GM21717 (cell line): Measurements from ENCODE around the gene MMP24OS.
"Not testable (repeated sequence)": the region's sequence is repeated elsewhere in the genome, so short reads cannot be mapped to it uniquely, and the experiment has no call there.

ENCODE experiments used
- ATAC-seq: cut with Tn5 transposase; IDR thresholded peaks from one replicate; pipeline ENCODE4 v1.9.1; 2021; ENCODE audit warnings: mild to moderate bottlenecking, moderate library complexity; ENCODE audit not compliant: unreplicated experiment

MMP24OS gene

DNA sequence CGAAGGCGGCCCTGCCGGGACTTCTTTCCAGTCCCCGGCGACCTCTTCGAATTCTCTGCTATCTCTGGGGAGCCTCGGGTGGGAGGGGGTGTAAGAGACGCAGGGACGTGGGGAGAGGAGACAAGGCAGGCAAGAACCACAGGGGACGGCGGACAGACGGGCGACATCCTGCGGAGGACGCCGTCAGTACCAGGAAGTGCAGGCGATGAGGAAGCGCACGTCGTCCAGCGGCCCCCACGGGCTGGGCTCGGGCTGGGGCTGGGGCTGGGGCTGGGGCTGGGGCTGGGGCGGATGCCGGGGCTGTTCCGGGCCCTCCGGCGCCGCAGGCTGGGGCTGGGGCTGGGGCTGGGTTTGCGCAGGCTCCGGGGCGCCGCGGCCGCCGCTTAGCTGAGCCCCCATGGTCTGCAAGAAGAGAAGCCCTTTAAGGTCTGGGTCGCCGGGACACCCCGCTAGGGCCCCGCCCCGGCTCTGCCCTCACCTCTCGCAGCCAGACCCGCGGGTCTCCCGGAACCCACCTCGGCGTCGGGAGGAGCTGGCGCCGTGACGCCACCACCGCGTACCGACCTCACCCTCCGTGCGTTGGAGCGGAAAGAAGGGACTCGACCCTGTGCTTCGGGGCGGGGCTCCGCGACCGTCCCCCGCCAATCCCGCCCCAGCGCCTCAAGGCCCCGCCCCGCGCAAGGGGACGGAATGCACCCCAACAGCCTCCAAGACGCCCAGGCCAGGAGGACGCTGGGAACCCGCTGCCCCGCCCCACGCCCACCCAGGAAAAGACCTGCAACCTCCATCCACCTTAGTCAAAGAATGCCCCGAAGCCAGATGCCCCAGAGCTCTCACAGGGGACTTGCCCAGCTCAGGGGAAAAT lies at the start of gene MMP24OS:
Gene MMP24OS (minus strand): TSS at position 592 of the 865 bp plus-strand sequence. CDS start 193 bp downstream, at position 399.
- ATAC-seq = peak; percentile 74

DNA sequence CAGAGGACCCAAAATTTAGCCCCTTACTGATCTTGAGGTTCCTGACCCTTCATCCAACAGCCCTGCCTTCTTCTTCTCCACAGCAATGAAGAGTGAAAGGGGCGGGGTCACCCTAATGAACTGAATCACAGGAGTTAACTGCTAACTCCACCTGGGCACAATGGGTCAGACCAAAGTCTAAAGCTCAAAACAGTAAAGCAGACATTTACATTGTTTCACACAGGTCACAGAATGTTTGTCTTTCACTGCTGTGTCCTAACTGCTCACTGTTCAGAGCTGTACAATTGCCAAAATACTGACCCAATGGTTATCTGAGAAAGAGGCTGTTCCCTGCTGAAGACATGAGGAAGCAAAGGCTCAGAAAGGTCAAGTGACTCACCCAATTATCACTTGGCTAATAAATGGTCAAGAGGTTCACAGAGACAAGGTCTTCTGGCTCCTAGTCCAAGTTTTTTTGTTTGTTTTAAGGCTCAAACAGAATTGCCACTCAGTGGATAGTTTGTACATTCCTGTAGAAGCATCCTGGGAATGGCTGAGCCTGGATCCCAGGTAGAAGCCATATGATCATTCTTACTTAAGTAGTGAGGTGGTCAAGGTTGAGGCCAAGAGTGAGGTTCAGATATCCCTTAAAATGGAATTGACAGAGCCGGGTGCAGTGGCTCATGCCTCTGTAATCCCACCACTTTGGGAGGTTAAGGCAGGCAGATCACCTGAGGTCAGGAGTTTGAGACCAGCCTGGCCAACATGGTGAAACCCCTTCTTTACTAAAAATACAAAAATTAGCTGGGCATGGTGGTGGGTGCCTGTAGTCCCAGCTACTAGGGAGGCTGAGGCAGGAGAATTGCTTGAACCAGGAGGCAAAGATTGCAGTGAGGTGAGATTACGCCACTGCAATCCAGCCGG lies 49.4 kb upstream of the MMP24OS start:
- ATAC-seq = no peak

DNA sequence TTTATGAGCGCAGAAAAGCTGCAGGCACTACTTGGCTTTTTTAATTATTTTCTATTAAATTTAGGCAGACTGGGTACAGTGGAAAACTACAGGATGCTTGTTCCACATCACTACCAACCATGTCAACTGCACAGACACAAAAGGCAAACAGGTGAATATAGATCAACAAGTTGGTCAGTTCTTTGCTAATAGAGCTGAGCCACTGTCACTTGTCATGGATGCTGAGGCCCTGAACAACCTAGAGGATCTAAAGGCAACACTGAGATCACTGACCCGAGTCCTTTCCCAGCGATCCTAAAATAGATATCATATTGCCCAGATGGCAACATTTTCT lies 48.8 kb upstream of the MMP24OS start:
- no peak for ATAC-seq

DNA sequence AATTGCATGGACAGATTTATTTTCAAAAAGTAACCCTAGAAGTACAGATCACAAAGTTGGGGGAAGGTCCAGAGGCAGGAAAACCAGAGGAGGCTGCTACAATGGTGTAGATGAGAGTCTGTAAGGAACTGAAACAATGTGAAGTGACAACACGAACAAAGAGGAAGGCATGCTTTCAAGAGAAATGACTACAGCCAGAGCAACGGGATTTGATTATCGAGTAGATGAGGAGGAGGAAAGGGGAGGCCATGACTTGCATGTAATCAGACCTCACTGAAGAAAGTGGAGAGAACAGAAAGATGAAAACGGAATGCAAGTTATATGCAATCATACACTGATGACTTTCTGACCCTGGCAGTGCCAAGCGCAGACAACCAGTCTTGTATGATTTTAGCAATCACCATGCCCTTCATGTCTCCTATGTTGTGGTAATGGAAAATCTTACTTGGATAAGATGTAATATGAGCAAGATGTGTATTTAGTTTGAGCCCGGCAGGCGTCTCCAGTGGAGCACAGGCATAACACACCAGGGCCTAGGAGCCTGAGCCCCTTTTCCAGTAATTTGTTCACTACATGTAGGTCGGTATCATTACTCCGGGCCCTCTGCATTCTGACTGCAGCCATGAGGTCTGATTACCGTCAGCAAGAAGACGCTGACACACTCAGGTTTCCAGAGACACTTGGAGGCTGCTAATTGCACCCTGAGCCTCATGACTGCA lies 48.3 kb upstream of the MMP24OS start:
- no peak for ATAC-seq

DNA sequence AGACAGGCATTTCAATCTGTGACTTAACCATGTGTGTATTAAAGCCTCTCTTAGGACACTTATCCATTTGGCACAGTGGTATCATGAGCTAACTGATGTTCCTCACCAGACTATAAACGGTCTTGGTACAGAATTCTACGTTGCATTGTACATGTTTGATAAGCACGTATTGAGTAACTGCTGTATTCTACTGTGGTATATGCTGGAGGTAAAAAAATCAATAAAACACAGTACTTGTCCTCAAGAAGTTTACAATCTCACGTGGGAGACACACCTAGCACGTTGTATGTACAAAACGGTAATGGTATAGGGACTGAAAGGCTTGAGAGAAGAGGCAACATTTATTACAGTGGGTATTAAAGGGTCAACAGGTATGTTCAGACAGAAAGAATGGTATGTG lies 47.5 kb upstream of the MMP24OS start:
- no peak for ATAC-seq

DNA sequence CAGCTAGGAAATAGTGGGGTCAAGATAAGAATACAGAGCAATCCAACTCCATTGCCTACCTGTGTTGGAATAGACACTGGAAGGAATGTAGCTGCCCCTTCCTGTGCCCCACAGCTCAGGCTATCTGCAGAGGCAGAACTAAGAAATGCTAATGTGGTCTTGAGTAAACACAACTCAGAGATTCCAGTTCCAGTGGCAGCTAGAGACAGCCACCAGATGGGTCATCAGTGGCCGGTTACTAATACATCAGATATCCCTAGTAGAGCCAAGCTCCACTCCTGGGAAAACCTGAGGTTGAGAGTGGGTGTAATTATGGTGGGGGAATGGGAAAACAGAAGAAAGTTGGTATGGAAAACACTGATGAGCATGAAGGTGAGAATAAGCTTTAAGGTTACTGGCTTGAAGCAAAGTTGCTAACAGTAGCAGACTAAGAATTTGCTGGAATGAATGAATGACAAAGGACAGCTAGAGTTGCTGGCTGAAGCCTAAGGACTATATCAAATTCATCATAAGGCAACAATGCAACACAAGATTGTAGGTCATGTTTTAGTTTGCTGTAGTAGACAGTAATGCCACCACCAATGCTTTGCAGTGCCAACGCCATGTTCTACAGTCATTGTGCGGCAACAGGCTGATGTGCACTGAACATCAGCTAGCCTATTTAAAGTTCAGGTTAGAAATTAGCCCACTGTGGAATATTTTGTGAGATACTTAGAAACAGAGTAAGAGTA lies 42.6 kb upstream of the MMP24OS start:
- no peak for ATAC-seq

DNA sequence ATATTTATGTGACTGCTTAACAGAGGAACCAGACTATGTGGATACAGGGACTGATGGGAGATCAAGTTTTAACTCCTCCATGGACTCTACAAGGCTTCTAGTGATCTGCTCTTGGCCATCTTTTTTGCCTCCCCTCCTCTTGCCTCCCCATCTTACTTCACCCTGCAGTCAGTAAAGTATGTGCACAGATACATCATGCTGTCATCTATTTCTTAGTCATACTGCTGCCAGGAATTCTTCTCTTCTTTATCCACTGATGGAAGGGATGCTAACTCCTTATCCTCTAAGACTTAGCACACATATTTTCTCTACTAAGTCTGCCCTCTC lies 41.9 kb upstream of the MMP24OS start:
- no peak for ATAC-seq

DNA sequence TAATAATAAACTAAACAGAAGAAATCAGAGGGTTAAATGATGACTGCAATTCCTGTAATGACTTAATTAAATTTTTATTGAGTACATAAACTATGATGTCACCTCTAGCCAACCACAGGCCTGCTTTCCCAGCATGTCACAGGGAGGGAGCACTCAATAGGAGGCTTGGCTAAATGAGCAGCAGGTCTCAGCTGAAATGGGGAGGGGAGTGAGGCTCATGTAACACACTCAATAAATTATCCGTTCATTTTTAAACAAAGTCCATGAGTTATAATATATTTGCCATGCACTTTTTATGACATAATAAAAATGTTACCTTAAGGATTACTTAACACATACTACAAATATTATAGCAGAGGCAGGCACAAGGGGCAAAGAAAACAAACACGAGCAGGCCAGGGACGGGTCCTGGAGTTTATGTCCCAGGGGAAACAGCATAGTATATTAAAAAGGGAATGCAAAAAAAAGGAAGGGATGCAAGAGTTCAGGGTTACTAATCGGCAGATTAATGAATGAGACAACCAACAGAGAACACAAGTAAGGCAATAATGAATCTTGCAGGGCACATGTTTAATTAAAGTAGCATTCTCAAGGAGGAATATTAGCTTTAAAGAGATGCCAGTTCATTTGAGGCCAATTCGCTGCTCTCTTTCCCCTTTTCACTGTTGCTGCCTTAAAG lies 41.4 kb upstream of the MMP24OS start:
- no peak for ATAC-seq

DNA sequence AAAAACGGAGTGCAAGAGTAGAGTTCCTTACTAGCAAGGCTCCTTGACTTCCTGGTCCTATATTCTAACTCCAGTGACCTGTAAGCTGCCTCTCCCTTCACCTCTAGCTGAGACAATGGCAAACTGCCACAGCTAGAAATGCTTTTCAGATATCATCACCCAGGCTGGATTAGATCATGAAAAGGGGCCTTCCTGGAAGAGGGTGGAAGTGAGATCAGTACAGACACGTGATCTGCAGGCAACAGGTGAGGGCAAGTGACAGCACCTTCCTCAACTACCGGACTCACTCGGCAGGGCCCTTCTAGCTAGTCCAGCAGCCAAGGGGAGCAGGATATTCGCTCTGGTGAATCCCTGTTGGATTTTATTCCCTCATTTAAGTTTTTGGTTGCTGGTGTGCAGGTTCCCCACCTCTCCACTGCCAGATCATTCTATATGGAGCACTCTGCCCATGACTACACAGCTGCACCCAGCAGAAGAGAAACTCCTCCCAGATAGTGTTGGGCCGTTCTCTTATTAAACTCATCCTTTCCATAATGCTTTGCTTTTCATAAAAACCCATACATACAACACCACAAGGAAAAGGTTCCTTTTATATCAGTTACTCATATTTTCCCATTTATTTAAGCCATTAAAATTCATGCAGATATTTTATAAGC lies 40.7 kb upstream of the MMP24OS start:
- no peak for ATAC-seq

DNA sequence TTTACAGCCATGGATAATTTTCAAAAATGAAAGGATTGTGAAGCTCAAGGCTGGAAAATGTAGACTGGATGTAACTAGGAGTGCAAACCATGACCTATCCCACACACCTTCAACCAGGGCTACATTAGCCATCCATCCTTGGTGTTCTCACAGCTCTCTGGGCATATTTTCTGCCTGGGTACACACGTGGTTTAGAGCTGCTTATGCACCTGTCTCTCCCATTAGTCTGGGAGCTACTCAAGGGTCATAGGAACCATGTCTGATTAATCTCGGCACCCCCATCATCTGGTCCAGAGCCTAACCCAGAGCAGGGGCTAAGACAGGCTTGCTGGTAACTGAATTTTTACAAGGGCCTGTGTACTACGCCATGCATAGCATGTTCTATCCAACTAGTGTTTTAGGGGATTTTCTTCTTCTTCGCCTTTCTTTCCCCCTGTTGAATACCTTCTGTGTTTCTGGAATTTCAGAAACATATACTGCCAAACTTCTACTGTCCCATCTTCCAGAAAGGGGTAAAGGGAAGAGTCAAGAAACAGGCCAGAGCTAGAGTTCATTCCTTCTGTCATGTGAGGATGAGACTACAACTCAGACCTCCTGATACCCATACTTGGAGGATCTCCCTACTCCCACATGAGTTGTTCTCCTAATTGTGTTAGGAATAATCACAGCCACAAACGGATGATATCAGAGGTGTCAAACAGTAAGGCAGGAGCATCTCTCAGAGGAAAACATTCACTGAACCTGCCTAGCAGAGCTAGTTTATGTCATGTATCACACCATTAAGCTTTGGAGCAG lies 39.7 kb upstream of the MMP24OS start:
- ATAC-seq = no peak

DNA sequence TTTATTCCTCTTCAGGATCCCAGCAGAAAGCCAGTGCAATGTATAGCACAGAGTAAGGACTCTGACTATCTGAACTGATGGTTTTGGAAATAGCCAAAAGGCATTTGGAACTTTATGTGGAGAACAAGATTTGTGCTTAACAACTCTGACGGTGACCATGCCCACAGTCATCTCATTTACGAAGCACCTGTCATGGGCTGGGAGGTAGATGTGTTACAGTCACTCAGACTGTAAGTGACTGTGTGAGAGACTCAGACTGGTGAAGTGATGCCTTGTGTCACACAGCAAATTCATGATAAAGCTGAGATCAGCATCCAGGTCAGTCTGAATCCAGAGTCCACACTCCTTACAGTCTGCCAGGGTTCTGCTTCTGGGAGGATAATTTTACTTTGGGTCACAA lies 38.2 kb upstream of the MMP24OS start:
- ATAC-seq = no peak

DNA sequence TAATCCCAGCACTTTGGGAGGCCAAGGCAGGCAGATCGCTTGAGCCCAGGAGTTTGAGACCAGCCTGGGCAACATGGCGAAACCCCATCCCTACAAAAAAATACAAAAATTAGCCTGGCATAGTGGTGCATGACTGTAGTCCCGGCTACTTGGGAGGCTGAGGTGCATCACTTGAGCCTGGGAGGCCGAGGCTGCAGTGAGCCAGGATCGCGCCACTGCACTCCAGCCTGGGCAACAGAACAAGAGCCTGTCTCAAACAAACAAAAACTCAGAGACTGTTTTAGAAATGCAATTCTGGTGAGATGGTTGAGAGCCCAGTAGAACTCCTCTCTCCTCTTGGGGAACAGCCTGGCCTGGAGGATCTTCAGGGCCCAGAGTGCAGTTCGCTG lies 37.7 kb upstream of the MMP24OS start:
- not testable (repeated sequence) for ATAC-seq

DNA sequence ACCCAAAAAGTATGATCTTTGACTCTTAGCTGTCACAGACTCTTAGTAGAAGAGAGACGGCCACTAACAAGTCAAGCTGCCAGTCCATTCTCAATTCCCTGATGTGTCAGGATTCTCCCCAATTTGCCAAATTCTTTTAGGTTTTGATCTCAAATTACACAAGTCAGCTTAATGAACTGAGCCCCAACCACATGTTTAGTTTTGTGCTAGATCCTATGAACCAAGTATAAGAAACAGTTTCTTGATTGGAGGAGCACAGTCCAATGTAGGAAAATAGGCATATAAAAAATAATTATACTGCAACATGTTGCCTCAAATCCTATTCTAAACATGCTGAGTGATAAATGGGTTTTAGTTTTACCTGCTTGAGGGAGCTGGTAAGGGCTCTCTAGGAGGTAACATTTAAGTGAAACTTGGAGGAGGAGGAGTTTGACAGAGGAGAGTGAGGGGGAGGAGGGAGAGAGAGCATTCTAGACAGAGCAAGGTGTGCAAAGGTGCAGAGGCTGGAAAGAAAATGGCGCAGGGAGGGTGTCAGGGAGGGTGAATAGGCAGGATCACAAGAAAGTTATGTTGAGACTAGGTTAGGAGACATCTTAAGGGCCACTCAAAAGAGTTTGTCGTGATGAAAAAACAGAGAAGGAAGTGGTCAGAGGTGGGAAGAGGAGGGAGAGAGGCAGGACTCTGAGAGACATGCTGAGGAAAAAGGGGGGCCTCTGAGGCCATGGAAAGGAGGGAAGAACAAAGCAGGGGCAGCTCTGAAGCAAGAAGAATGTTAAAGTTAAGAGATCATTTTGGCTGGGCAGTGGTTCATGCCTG lies 37.1 kb upstream of the MMP24OS start:
- no peak for ATAC-seq

DNA sequence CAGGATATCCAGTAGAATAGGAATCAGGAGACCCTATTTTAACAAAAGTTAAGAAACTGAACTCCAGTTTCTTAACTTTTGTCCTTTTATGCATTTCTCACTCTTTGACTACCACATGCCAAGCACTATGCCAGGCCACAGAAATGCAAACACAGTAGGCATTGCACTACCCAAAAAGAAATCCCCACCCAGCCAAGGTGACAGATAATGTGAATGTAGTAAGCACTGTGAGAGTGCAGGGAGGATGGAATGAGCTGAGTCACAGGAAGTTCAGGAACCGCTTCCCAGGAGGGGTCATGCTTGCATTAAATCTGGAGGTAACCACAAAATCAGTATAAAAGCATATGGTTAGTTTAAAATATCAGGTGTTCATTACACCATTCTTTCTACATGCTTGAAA lies 34.4 kb upstream of the MMP24OS start:
- no peak for ATAC-seq

DNA sequence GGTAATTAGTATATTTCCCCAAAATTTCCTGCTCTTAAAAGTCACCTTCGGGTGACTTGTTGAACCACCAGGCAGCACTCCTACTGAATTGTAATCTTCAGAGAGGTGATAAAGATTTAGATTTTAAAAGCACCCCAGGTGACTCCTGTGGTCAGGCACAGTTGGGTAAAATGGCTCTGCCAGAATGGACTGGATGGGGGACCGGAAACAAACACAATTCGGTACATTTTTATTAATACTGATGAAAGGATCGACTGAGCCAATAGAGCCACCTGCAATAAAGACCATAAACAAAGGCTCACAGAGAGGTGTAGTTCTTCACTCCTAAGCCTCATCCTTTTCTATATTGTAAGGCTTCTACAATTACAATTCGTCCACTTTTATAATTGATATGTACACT lies 33.9 kb upstream of the MMP24OS start:
- no peak for ATAC-seq

DNA sequence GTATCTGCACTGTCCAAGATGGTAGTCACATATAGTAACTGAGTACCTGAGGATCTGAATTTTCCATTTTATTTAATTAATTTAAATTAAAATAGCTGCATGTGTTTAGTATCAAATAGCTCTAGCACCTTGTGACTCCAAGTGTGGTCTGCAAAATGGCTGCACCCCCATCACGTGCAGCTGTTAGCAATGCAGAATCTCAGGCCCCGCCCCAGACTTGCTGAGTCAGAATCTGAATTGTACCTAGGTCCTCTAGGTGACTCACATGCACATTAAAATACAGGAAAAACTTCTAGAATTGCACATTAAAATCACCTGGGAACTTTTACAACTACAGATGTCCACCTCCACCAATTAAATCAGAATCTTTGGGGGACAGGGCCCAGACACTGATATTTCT lies 33.5 kb upstream of the MMP24OS start:
- no peak for ATAC-seq

DNA sequence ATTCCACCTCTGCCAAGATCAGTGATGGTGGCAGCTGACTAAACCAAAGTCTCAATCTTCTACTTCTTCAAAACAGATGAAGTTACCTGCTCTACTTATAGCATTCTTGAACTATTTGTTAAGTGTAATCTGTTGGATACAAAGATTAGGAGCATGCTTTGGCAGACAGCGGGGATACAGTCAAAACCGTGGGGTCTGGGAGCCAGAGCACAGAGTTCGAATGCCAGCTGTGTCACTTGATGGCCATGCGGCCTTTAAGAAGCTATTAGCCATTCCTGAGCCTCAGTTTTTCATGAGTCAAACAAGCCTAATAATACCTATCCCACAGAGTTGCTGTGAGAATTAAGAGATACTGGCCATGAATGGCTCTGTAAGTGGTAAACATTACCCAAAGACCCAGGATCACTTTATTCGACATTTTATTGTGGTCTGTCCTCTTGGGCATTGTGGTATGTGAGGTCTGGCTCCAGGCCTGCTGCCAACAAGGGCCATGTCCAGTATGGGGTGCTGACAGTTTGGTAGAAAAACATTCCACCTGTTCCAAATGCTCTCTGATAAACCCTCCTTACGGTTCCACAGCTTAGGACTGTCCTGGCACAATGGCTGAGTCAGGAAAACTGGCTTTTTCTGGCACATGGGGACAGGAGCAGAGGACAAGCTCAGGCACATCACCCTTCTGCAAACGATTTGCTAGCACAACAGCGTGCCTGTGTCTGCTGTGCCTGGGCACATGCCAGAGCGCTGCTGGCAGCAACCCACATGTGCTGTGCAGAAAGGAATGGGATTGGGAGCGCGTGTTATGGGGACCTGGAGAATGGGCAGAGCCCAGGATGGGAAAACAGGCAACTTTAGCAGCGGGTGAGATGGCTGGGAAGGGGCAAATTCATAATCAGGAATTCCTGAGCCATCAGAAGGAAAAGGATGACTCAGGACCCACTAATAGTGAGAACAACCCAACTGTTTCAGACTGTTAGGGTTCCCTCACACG lies 30.0 kb upstream of the MMP24OS start:
- ATAC-seq = no peak
